GM12872 (cell line): ENCODE measurements around the gene DPF1.

Experiments used
- CTCF ChIP-seq: IDR thresholded peaks from 3 replicates; pipeline ENCODE4 v1.5.1; 2011; ENCODE audit warnings: low read depth, mild to moderate bottlenecking, low read length, moderate library complexity; ENCODE audit not compliant: insufficient read depth

DPF1 gene

GRCh38 chr19:38221919-38222830 is 1.8 kb downstream of the DPF1 start:
- TF ChIP-seq CTCF, result no peak

- TF ChIP-seq CTCF, result no peak
These were observed 2.6 kb downstream of the DPF1 start for GRCh38 chr19:38221421-38221820.

- TF ChIP-seq CTCF, result no peak
These were observed 4.8 kb downstream of the DPF1 start for GRCh38 chr19:38219221-38219620.

GRCh38 chr19:38218204-38218603 is 5.8 kb downstream of the DPF1 start:
- TF ChIP-seq CTCF, result no peak

- TF ChIP-seq CTCF, result no peak
These were observed 7.0 kb downstream of the DPF1 start for GRCh38 chr19:38216785-38217641.

GRCh38 chr19:38213911-38214625 is 10.0 kb downstream of the DPF1 start:
- no peak for TF ChIP-seq CTCF

GRCh38 chr19:38213469-38213868 is 10.6 kb downstream of the DPF1 start:
- TF ChIP-seq CTCF, result no peak
